Measurements from ENCODE around the gene LGALS3BP.
"Not testable (repeated sequence)": the region's sequence is repeated elsewhere in the genome, so short reads cannot be mapped to it uniquely, and the experiment has no call there.

The LGALS3BP gene

DNA sequence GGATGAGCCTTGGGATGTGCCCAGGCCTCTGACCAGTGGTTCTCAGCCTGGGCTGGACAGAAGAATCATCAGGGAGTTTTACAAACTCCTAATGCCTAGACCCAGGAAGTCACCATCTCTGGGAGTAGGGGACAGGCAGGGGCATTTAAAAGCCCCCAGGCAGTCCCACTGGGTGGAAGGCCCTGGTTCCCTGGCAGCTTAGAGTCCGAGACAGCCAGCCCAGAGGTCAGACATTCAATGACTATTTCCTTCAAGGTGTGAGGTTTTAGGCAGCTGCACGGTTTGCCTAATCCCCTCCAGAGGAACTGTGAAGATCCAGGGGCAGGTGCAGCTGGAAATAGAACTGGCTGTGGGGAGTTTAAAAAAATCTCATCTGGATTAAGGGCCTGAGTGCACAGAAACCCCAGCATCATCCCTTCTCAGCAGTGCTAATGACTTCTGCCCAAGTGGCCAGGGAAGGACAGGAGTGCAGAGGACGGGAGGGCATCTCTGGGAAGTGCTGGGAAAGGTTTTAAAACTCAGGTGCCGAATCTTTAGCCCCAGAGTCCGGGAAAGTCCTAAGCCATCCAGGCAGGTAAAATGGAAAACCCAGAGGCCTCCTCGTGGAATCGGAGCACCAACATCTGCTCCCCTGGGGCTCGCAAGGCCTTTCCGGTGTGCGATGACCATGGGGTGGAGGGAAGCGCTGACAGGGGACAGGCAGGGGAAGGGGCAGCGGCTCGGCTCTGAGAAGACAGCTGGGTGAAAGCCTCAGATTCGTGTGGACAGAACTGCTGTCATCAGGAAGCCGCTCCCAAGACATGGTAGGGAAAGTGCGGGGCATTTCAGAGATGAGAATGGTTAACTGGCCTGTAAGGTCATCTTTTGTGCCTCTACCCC is 1.5 kb upstream of the LGALS3BP start:
- no peak for DNase-seq

DNA sequence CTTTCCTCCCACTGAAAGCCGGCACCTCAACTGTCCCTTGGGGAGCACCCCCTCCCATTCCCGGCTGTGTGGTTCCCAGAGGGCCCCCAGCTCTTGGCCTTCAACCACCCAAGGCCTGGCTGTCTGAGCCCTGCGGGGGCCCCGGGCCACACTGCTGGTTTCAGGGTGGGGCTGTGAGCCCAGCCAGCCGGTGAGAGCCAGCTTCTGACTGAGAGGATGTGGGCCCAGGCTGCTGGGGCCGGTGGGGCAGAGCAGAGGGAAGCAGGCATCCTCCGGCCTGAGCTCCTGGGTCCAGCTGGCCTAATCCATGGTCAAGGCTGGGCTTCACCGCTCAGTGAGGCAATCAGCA is 875 bp upstream of the LGALS3BP start:
- no peak for DNase-seq

DNA sequence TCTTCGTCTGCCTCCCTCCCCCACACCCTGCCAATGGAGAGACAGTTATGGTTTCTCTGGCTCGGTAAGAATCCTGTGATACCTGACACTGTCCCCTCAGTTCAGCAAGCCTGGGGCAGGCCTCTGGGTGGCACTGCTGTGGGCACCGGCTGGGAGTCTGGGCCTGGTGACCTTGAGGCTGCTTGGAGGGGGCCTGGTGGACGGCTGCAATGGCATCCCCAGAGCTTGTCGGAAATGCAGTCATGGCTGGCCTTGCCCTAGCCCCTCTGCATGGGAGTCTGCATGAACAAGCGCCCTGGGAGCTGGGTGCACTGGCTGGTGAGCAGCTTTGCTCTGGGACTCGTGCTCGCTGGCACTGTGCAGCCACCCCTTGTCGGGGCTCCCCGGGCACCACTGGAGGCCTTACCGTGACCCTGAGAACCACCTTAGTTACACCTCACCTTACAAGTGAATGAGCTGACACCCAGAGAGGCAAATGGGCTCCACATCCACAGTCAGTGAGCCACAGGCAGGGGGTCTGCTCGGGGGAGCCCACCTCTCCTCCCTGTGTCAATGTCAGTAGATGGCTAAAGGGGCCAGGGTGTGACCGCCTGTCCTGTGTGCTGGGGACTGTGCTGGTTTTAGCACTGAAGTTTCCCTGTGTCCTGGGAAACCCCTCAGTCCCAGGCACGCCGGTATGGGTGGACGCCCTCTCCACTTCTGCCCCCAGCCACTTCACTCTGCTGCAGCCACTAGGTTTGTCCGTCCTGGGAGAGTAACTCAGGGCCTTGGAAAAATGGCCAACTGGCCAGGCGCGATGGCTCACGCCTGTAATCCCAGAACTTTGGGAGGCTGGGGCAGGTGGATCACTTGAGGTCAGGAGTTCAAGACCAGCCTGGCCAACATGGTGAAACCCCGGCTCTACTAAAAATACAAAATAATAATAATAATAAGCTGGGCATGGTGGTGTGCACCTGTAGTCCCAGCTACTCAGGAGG is 1.4 kb downstream of the LGALS3BP start:
- peak; percentile 28 for DNase-seq

DNA sequence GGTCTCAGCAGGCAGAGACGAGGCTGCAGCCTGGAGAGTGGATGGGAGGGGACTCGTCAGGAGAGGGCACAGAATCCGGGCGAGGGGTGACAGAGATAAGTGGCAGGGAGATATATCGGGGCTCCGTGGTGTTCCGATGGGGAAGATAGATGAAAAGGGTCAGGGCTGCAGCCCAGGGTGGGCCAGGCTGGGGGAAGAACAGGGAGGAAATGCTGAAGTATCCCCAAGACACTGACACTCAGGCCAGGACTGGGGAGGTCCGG is 2.1 kb downstream of the LGALS3BP start:
- no peak for DNase-seq

DNA sequence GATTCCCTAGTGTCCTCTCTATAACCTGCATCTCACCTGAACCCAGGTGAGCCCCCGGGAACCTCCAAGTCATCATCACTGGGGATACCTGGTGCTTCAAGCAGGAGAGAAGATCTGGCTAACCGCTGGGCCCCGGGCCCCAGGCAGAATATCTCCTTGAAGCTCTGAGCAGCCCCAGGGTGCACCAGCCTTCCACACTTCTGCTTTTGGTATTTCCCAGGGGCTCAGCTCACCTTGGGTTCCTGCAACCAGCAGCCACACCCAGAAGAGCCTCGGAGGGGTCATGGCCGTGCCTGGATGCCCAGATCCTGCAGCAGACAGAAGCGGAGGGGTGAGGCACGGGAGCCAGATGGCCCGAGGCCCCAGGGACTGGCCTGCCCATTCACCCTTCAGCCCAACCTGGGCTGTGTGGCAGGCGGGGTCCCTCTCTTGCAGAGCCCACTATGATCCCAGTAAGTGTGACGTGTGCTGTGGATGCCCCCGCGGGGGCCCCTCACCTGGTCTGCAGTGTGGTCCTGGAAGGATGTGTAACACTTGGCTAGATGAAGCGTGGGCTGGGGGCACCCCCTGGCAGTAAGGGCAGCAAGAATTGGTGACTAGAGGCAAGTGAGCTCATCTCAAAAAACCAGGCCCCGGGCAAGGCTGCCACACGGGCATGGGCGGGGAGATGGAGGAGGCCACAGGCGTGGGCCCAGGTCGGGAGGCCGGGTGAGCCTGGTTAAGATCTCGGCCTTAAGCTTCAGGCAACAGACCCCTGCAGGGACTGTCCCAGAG is 2.6 kb downstream of the LGALS3BP start:
- no peak for DNase-seq

DNA sequence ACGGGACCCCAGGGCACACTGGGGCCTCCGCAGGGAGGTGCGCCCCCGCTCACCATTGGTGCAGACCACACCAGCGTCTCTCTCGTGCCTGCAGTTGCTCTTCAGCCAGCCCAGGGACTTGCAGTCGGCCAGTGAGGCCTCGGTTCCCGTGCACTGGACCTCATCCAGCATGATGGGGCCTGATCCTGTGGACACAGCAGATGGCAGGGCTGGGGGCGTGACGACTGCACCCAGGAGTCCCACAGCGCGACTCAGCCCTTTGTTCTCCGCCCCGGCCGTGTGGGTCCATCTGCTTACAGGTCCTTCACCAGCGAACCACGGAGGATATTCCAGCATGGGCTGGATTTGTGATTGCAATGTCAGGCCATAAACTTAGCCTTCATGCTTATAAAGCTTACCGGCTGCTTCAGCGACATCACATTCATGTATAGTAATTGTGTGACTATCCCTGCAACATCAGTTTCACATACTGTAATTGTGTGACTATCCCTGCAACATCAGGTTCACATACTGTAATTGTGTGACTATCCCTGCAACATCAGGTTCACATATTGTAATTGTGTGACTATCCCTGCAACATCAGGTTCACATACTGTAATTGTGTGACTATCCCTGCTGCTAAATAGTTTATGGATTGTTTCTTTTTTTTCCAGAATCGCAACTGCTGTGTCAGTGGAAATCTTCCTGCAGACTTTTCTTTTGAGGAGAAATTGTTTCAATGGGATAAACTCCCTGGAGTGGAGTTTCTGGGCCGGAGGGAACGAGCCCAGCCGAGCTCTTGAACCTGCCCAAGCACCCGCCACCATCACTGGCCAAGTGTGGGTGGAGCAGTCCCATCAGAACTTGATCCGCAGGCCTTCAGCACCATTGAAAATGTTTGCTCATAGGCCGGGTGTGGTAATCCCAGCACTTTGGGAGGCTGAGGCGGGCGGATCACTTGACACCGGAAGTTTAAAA is 4.8 kb downstream of the LGALS3BP start:
- DNase-seq, result peak; percentile 58

DNA sequence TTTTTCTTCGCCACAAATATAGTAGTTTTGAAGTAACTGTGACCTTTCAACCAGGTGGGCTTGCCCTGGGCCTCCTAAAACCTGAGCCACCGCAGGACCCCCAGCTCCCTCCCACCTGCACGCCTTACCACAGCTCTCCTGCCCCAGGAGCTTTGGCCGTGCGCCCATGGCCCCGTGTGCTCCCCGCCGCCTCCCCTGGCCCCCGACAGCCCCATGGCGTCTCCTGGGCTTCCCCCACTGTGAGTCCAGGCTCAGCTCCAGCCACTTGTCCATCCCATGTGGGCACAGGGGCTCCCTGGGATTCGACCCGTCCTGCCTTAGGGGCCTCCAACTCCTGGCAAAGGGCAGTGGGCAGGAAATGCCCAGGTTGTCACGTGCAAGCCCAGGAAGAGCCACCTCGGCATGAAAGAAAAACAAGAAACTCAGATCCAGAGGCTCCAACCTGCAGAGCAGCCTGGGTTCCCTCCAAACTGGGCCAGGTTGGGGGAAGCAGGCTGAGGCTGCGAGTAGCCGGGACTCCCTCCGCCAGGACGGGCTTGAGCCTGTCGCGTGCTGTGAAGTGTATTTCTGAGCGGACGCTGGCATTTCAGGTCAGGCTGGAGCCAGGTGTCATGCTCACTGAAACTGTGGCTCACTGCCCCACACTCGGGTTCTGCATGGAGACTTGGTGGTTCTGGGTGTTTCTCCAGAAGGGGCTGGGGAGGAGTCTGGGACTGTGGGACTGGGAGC is 5.8 kb downstream of the LGALS3BP start:
- DNase-seq, result no peak

DNA sequence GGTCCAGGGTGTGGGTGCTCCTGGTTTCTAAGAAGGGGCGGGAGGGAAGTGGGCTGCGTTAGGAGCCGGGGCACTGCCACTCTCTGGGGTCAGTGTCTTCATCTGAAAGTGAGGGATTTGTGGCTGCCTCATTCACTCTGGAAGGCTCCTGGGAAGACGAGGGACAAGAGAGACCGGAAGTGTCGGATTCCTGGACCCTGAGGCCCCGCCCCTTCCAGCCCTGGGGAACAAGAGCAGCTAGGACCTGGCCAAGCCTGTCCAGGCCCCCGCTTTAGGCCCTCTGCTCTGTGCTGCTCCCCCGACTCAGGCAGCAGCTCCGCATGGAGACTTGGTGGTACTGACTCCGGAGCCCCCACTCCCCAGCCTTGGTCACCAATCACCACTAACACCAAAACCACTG is 6.5 kb downstream of the LGALS3BP start:
- DNase-seq, result no peak

DNA sequence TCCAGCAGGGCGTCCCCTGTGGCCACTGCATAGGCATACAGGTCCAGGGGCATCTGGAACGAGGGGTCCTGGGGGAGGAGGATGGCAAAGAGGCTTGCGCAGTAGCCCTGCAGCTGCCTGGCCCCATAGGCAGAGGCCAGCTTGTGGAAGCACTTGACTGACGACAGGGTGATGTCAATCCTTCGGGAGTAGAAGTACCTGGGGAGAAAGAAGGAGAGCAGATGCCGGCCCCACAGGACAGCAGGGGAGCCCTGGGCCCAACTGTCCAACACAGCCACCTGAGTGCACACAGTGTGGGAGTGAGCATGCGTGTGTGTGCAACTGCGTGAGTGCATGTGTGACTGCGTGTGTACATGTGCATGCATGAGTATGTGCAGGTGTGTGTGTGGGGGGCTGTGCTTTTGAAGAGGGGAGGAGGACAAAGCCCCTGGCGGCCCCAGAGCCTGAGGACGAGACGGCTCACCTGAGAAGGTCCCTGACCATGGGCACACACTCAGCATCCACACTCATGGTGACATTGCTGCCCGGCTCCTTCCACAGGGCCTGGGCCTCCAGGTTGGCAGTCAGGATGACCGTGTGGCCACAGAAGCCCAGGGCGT is 7.1 kb downstream of the LGALS3BP start:
- no peak for DNase-seq

DNA sequence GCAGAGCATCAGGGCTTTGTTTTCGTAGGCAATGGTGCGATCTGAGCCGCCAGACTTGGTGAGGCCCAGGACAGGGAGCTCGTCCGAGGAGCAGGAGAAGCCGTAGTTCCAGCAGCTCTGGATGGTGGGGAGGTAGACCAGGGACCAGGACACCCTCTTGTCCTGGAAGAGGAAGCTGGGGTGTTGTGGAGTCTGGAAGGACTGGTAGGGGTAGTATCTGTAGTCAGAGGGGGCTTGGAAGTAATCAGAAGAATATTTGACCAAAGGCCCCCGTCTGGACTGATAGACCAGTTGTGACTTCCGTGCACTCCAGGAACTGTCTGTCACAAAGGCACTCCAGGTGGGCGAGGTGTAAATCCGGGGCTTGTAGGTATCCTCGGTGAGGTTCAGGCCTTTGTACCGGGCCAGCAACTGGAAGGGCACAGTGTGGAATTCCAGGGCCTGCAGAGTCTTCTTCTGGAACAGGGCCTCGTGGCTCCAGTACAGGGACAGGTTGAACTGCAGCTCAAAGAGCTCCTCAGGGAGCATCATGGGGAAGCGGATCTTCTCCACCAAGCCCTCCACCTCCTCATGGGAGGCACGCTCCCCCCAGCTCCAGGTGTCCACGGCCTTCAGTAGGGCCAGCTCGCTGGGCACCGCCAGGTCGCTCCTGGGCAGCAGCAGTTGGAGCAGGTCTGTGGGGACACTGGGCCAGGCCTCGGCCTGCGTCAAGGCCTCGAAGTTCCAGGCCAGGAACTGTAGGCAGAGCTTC is 7.8 kb downstream of the LGALS3BP start:
- DNase-seq, result no peak

DNA sequence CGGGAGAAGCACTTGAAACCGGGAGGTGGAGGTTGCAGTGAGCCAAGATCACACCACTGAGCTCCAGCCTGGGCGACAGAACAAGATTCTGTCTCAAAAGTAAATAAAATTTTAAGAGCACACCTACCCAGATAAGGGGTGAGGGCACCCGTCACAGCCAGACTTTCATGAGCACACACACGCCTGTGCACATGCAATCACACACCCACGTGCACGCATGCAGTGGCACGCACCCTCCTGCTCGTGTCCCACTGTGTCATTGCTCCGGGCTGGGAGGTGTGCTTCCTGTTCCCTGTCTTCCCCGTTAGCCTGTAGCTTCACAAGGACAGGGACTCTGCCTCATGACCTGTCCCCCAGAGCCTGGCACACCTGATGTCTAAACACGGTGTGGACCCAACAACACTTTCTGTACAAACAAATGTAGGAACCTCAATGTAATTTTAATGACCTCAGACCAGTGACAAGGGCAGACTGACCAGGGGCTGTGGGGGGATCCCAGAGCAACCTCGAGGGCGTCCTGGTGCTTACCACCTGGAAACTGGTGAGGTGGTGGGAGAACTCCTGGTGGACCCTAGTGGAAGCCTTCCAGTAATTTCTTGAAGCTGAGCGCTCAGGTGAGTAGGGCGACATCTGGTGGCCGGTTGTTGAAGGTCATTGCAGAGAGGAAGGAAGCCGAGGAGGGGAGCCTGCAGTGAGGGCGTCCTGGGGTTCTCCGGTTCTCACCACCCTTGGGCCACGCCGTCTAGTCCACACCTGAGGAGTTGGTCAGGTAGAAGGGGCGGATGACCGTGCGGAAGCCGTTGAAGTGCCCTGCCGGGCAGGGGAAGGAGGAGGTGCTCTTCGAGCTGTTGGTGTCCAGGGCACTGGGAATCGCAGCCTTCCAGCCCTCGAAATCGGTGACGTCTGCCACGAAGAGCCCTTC is 8.6 kb downstream of the LGALS3BP start:
- peak; percentile 53 for DNase-seq

DNA sequence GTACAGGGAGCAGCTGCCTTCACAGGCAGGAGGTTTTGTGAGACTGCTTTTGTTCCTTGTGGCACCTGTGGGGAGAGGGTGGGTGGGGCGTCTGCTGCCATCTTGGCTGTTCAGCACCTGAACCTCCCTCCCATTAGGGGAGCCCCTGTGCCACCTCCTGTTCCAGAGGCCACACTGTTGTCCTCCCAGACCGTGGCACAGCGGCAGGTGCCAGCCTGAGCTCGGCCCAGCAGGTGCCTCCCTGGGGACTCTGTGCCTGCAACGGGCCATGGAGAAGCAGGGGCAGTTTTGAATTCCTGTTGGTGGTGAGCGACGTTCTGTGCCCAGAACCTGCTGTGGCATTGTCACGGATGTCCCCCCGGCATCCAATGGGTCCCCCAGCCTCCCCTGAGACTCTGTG is 9.9 kb downstream of the LGALS3BP start:
- no peak for DNase-seq

DNA sequence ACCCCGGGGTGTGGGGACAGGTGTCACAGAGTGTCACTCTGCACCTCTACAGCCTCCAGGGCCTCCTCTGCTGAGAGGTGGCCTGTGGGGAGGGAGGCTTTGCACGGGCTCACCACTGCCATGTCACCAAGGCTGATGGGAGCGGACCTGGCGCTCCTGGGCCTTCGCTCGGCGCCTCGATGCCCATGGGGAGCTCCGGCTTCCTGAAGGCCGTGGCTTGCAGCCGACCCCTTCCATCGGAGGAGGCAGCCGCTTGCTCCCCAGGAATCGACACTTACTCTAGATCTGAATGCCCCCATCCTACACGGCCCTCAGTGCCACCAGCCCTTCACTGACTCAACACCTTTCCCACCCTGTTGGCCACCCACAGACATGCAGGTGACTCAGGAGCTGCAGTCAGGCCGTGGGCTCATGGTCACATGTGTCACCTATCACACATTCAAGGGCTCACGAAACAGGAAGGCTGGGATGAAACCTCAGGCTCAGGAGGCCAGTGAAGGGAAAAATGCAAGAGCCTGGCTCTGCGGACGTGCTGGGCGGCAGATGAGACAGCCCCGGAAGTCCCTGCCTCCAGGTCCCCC is 11.9 kb downstream of the LGALS3BP start:
- no peak for DNase-seq

DNA sequence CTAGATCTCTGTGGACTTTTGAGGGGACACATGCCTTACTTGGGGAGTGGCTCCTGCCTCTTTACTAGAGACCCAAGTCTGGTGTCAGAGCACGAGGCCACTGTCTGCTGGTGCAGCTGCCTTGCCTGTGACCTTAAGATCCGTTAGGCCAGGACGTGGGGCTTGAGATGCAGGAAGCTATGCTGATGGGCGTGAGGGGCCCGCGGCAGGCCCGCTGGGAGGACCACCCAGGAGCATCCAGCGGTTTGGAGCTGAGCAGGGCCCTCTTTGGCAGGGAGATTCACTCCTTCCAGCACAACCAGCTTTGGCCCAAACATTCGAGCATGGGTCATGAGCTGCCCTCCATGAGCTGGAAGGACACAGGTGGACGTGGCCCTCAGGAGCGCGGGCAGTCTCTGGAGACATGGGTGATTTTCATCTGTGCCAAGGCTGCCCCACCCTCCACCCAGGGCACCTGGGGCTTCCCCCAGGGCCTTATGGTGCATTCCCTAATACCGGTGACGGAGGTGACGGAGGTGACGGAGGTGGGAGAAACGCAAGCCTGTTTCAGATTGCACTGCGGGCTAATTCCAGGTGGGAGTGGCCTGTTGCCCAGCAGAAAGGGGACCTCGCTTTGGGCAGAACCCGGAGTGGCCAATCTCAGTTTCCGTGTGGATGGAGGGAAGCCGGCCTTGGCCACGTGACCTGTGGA is 12.7 kb downstream of the LGALS3BP start:
- DNase-seq, result no peak

DNA sequence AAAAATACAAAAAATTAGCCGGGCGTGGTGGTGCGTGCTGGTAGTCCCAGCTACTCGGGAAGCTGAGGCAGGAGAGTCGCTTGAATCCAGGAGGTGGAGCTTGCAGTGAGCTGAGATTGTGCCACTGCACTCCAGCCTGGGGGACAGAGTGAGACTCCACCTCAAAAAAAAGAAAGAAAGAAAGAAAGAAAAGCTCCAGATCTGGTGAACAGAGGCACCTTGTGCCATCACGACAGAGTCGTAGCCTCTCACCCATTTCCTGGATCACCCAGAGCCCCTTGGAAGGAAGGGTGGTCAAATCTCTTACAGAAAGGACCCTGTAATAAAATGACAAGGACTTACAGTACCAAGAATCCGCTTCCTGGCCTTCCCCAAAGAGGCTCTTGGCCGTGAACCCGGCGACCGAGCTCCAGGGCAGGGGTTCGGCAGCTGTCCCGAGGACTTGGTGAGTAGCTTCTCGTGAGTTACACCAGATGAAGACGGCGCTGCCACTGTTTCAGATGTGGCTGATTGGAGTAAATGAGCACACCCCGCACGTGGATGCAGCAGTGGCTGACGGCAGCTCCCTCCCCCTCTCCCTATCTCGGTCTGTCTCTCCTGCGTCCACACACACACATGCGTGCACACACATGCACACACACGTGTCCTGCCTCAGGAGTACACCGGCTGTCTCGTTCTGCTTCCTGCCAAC is 13.5 kb downstream of the LGALS3BP start:
- no peak for DNase-seq

DNA sequence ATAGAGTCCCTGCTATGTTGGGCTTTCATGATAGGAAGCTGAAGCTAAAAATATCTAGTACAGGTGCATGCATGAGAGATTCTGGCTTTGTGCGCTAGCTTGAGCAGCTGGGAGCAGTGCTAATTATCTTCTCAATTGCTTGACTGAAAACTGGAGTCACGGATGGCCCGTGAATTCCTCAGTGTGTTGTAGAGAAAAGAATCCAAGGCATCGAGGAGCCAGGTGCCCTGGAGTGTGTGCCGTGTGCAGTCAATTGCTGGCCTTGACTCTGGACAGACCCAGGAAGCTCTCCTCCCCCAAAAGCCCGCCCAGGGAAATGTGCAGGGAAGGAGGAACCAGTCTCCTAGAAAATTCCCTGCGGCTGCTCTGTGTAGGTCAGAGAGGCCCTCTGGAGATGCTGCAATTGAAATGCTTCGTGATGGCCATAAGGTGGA is 14.2 kb downstream of the LGALS3BP start:
- DNase-seq, result peak; percentile 42

DNA sequence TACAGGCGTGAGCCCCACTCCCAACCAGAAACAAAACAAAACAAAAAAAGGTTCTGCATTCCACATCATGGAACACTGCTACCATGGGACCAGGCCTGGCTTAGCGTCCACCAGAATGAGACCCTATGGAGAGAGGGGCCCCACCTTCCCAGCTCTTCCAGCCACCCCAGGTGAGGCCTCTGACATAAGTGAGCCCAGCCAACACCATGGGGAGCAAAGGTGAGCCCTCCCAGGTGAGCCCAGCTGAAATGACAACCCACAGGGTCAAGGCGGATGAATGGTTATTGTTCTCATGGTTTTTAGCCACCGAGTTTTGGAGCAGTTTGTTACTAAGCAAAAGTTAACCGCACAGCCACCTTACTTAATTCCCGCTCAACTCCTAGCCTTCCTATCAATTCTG is 16.3 kb downstream of the LGALS3BP start:
- DNase-seq, result no peak

DNA sequence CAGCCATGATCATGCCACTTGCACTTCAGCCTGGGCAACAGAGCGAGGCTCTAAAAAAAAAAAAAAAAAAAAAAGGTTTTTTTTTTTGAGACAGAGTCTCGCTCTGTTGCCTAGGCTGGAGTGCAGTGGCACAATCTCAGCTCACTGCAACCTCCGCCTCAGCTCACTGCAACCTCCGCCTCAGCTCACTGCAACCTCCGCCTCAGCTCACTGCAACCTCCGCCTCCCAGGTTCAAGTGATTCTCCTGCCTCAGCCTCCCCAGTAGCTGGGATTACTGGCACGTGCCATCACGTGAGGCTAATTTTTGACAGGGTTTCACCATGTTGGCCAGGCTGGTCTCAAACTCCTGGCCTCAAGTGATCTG is 16.8 kb downstream of the LGALS3BP start:
- not testable (repeated sequence) for DNase-seq

Measured in NCI-H2029 (cell line).